ENCODE measurements around the gene ATP6V0C.

Gene ATP6V0C

GRCh38 chr16:2468725-2469398, 44.9 kb upstream of the ATP6V0C start:
- TF ChIP-seq CTCF (conservative IDR thresholded peaks at IDR 0.05; ENCODE audit: low read length) = no peak
- H3K4me3 ChIP-seq (ENCODE audit: low read length) = no peak overlapping the region
- no peak for DNase-seq (ENCODE audit: low read depth)

- no peak for DNase-seq (ENCODE audit: low read depth)
- H3K4me3 ChIP-seq (ENCODE audit: low read length) = no peak overlapping the region
- no peak for TF ChIP-seq CTCF (conservative IDR thresholded peaks at IDR 0.05; ENCODE audit: low read length)
Measured at GRCh38 chr16:2469399-2470233, 44.1 kb upstream of the ATP6V0C start.

- no peak overlapping the region for H3K4me3 ChIP-seq (ENCODE audit: low read length)
- TF ChIP-seq CTCF (conservative IDR thresholded peaks at IDR 0.05; ENCODE audit: low read length) = no peak
- no peak for DNase-seq (ENCODE audit: low read depth)
Measured at GRCh38 chr16:2470234-2470601, 43.5 kb upstream of the ATP6V0C start.

- no peak for TF ChIP-seq CTCF (conservative IDR thresholded peaks at IDR 0.05; ENCODE audit: low read length)
- DNase-seq (ENCODE audit: low read depth) = no peak
- H3K4me3 ChIP-seq (ENCODE audit: low read length) = no peak overlapping the region
Measured at GRCh38 chr16:2470603-2471015, 43.1 kb upstream of the ATP6V0C start.

GRCh38 chr16:2471016-2471652, 42.6 kb upstream of the ATP6V0C start, which contains the start of gene NTN3:
NTN3 (plus strand) TSS chr16:2471297; CDS start chr16:2471702, 405 bp downstream.
- no peak within 1 kb of the TSS for H3K4me3 ChIP-seq (ENCODE audit: low read length)
- no peak for DNase-seq (ENCODE audit: low read depth)
- TF ChIP-seq CTCF (conservative IDR thresholded peaks at IDR 0.05; ENCODE audit: low read length) = no peak

GRCh38 chr16:2471653-2472487, 41.9 kb upstream of the ATP6V0C start:
- no peak overlapping the region for H3K4me3 ChIP-seq (ENCODE audit: low read length)
- DNase-seq (ENCODE audit: low read depth) = no peak
- TF ChIP-seq CTCF (conservative IDR thresholded peaks at IDR 0.05; ENCODE audit: low read length) = no peak
